ENCODE measurements around the gene PAQR8.

The PAQR8 gene

DNA sequence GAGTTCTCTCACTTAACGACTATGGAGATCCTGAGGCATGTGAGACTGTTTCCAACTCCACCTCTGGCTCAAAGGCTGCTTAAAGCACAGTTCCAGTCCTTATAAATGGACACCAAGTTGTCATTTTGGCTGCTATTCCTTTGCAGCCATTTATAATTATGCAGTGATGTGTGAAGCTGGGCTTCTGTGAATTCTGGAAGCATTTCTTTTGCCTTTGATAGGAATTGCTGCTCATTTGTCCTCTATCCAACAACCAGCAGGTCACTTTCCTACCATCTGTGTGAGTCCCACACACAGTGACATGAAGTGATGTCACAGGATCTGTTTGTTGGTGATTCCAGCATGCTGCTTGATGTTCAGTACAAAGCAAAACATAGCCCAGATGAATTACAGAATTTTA is 29.6 kb downstream of the PAQR8 start:
- no peaks in the 10 kb centered on the region for H3K36me3 ChIP-seq (replicated peaks; ENCODE audit: insufficient read depth, low read length)
- H3K9me3 ChIP-seq (replicated peaks; ENCODE audit: insufficient read depth, low read length), result no peaks in the 10 kb centered on the region
- TF ChIP-seq, protein P1, sequence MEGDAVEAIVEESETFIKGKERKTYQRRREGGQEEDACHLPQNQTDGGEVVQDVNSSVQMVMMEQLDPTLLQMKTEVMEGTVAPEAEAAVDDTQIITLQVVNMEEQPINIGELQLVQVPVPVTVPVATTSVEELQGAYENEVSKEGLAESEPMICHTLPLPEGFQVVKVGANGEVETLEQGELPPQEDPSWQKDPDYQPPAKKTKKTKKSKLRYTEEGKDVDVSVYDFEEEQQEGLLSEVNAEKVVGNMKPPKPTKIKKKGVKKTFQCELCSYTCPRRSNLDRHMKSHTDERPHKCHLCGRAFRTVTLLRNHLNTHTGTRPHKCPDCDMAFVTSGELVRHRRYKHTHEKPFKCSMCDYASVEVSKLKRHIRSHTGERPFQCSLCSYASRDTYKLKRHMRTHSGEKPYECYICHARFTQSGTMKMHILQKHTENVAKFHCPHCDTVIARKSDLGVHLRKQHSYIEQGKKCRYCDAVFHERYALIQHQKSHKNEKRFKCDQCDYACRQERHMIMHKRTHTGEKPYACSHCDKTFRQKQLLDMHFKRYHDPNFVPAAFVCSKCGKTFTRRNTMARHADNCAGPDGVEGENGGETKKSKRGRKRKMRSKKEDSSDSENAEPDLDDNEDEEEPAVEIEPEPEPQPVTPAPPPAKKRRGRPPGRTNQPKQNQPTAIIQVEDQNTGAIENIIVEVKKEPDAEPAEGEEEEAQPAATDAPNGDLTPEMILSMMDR (IDR thresholded peaks at IDR 0.05; ENCODE audit: low read length), result no peak
- TF ChIP-seq EZH2phosphoT487 (IDR thresholded peaks at IDR 0.05; ENCODE audit: low read length) (no peak), EZH2 (optimal IDR thresholded peaks at IDR 0.05; ENCODE audit: low read depth, low read length) (no peak)
- no peaks in the 10 kb centered on the region for H3K79me2 ChIP-seq (ENCODE audit: low read length)
- no peak for DNase-seq
- no peak overlapping the region for H2AFZ ChIP-seq (ENCODE audit: low read length)
- H3K4me3 ChIP-seq (ENCODE audit: low read length), result no peak overlapping the region
- H3K4me2 ChIP-seq (ENCODE audit: low read depth, low read length), result no peak overlapping the region
- peaks cover 39% of the 10 kb centered on the region for H3F3A ChIP-seq (ENCODE audit: insufficient read depth, low read length)
- H3K4me1 ChIP-seq (ENCODE audit: low read length), result peaks cover 38% of the 10 kb centered on the region
- H3K9ac ChIP-seq (ENCODE audit: low read length), result no peak overlapping the region
- no peaks in the 10 kb centered on the region for H4K20me1 ChIP-seq (ENCODE audit: insufficient read depth, low read length)
- H3K27me3 ChIP-seq (replicated peaks; ENCODE audit: insufficient read depth, low read length), result peaks cover 6% of the 10 kb centered on the region; the same call in 1 of the 2 replicates
- H3K9me2 ChIP-seq (replicated peaks; ENCODE audit: insufficient read depth, low read length), result no peaks in the 10 kb centered on the region
- H3K27ac ChIP-seq (ENCODE audit: low read length), result no peak overlapping the region

DNA sequence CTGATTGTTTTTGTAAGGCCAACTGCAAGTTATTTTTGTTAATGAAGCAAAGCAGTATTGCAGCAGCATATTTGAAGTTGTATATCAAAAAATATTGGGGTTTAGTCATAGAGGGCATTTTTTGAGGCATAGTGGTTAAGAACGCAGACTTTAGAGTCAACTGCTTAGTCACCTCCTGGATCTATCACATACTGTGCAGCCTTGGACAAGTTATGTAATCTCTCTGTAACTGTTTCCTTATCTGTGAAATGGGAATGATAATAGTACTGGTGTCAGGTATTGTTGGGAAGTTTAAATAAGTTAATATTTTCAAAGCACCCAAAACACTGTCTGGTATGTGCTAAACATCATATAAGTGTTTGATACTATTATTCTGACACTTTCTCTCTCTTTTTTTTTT is 31.0 kb downstream of the PAQR8 start:
- Histone ChIP-seq H3K4me1 (ENCODE audit: low read length) (peaks cover 51% of the 10 kb centered on the region), H3K79me2 (ENCODE audit: low read length) (no peaks in the 10 kb centered on the region), H3K27ac (ENCODE audit: low read length) (no peak overlapping the region), H3K27me3 (replicated peaks; ENCODE audit: insufficient read depth, low read length) (peaks cover 6% of the 10 kb centered on the region; the same call in 1 of the 2 replicates), H2AFZ (ENCODE audit: low read length) (no peak overlapping the region), H3K36me3 (replicated peaks; ENCODE audit: insufficient read depth, low read length) (no peaks in the 10 kb centered on the region), H3K9me2 (replicated peaks; ENCODE audit: insufficient read depth, low read length) (no peaks in the 10 kb centered on the region), H3K9me3 (replicated peaks; ENCODE audit: insufficient read depth, low read length) (no peaks in the 10 kb centered on the region), H4K20me1 (ENCODE audit: insufficient read depth, low read length) (no peaks in the 10 kb centered on the region), H3K4me2 (ENCODE audit: low read depth, low read length) (no peak overlapping the region), H3F3A (ENCODE audit: insufficient read depth, low read length) (peaks cover 46% of the 10 kb centered on the region), H3K4me3 (ENCODE audit: low read length) (no peak overlapping the region), H3K9ac (ENCODE audit: low read length) (no peak overlapping the region)
- no peak for TF ChIP-seq EZH2 (optimal IDR thresholded peaks at IDR 0.05; ENCODE audit: low read depth, low read length)
- no peak for TF ChIP-seq EZH2phosphoT487 (IDR thresholded peaks at IDR 0.05; ENCODE audit: low read length)
- TF ChIP-seq, protein P1 (IDR thresholded peaks at IDR 0.05; ENCODE audit: low read length), result no peak
- DNase-seq, result no peak

DNA sequence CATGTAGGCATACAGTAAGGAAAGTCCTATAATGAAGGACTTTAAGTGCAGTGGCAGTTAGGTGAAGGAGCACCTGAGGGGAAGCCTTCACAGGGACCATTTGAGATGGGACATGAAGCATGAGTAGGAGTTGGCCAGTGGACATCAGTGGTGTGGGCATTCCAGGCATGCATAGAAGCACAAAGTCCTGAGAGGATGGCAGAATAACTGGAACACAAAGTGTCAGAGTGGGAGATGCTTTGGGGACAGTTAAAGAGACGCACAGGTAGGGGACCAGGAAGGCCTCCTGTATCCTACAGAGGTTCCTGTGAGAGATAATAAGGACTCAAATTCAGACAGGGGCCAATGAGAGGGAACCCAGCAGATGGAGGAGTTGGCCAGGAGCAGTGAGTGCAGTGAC is 31.8 kb downstream of the PAQR8 start:
- peak overlapping the region; percentile 95 for H3K4me2 ChIP-seq (ENCODE audit: low read depth, low read length)
- TF ChIP-seq EZH2phosphoT487 (IDR thresholded peaks at IDR 0.05; ENCODE audit: low read length) (no peak), EZH2 (optimal IDR thresholded peaks at IDR 0.05; ENCODE audit: low read depth, low read length) (no peak)
- TF ChIP-seq, protein P1 (IDR thresholded peaks at IDR 0.05; ENCODE audit: low read length), result no peak
- peaks cover 6% of the 10 kb centered on the region; the same call in 1 of the 2 replicates for H3K27me3 ChIP-seq (replicated peaks; ENCODE audit: insufficient read depth, low read length)

More for the DNA sequence above, 31.8 kb downstream of the PAQR8 start:
- Histone ChIP-seq H3K9me2 (replicated peaks; ENCODE audit: insufficient read depth, low read length) (no peaks in the 10 kb centered on the region), H3K4me1 (ENCODE audit: low read length) (peaks cover 51% of the 10 kb centered on the region), H4K20me1 (ENCODE audit: insufficient read depth, low read length) (no peaks in the 10 kb centered on the region), H3K79me2 (ENCODE audit: low read length) (no peaks in the 10 kb centered on the region), H3K9me3 (replicated peaks; ENCODE audit: insufficient read depth, low read length) (no peaks in the 10 kb centered on the region), H3F3A (ENCODE audit: insufficient read depth, low read length) (peaks cover 46% of the 10 kb centered on the region), H3K4me3 (ENCODE audit: low read length) (peak overlapping the region; percentile 47), H3K9ac (ENCODE audit: low read length) (peak overlapping the region; percentile 71), H2AFZ (ENCODE audit: low read length) (no peak overlapping the region), H3K36me3 (replicated peaks; ENCODE audit: insufficient read depth, low read length) (no peaks in the 10 kb centered on the region), H3K27ac (ENCODE audit: low read length) (peak overlapping the region; percentile 90)
- no peak for DNase-seq
